Naive thymus-derived CD4-positive, alpha-beta T cell (primary cell): ENCODE results near the gene WDR33. TPM values are rescaled to one million over a fixed set of nuclear protein-coding genes. Genes with fewer than 3 reads are reported as not detected.

Source experiments
- ATAC-seq: fragments of 150-1000 bp; cut with Tn5 transposase; 2 replicates; pipeline ENCODE4 v1.10.0; 2021; ENCODE audit warnings: mild to moderate bottlenecking, moderate library complexity
- CTCF ChIA-PET: fragments of 350-600 bp; sonication (Branson Sonifier 250); formaldehyde crosslinking; loops from one replicate; lab custom pipeline; 2021; ENCODE audit warnings: antibody characterized with exemption; lab: Charles Lee
- POLR2A ChIA-PET: fragments of 350-600 bp; sonication (Branson Sonifier 250); formaldehyde crosslinking; loops from one replicate; lab custom pipeline; 2021; ENCODE audit warnings: antibody characterized with exemption, inconsistent platforms; lab: Charles Lee
- DNase-seq, 9 donors: peaks; one replicate each; pipeline versions ENCODE4 v3.0.0 to v3.0.0-alpha.2; 2020 to 2022; ENCODE audit warnings: mixed read lengths in 1 of 9
- H3K27ac ChIP-seq: one replicate; pipeline ENCODE4 v1.7.0; 2013; ENCODE audit warnings: mild to moderate bottlenecking, low read depth, low read length, moderate library complexity
- H3K27me3 ChIP-seq, 2 donors: one replicate each; pipeline ENCODE4 v1.7.0; 2013; ENCODE audit warnings: low read length in 2 of 2, mild to moderate bottlenecking in 2 of 2, moderate library complexity in 2 of 2; ENCODE audit not compliant: control insufficient read depth in 2 of 2, insufficient read depth in 2 of 2
- H3K36me3 ChIP-seq, 3 experiments: 1 replicate in 2 of 3; 2 replicates in 1 of 3; pipeline ENCODE4 v1.7.0; 2013; ENCODE audit warnings: low read length in 3 of 3, mild to moderate bottlenecking in 3 of 3, moderate library complexity in 1 of 3; ENCODE audit not compliant: insufficient read depth in 3 of 3, control insufficient read depth in 2 of 3
- H3K4me1 ChIP-seq, 2 donors: one replicate each; pipeline ENCODE4 v1.7.0; 2013; ENCODE audit warnings: low read length in 2 of 2, mild to moderate bottlenecking in 2 of 2, moderate library complexity in 1 of 2; ENCODE audit not compliant: control insufficient read depth in 2 of 2, insufficient read depth in 2 of 2
- H3K4me3 ChIP-seq: 2 replicates; pipeline ENCODE4 v1.7.0; 2013; ENCODE audit warnings: mild to moderate bottlenecking, low read length
- H3K9me3 ChIP-seq, 3 experiments: 1 replicate in 2 of 3; 2 replicates in 1 of 3; pipeline ENCODE4 v1.7.0; 2013; ENCODE audit warnings: low read length in 3 of 3; ENCODE audit not compliant: control insufficient read depth in 2 of 3
- H3K27ac Mint-ChIP-seq, 9 donors: one replicate each; pipeline ENCODE4 v1.8.0; 2020 to 2022; ENCODE audit warnings: mixed read lengths in 9 of 9, mild to moderate bottlenecking in 8 of 9, moderate library complexity in 5 of 9, inconsistent platforms in 2 of 9
- H3K27me3 Mint-ChIP-seq, 5 donors: one replicate each; pipeline ENCODE4 v1.8.0; 2021 to 2022; ENCODE audit warnings: mixed read lengths in 5 of 5, mild to moderate bottlenecking in 1 of 5
- H3K36me3 Mint-ChIP-seq, 5 donors: one replicate each; pipeline ENCODE4 v1.8.0; 2020 to 2022; ENCODE audit warnings: mixed read lengths in 5 of 5, mild to moderate bottlenecking in 3 of 5, inconsistent platforms in 1 of 5
- H3K4me1 Mint-ChIP-seq, 7 donors: one replicate each; pipeline ENCODE4 v1.8.0; 2020 to 2022; ENCODE audit warnings: mixed read lengths in 7 of 7, mild to moderate bottlenecking in 3 of 7, inconsistent platforms in 1 of 7
- H3K4me3 Mint-ChIP-seq, 10 donors: one replicate each; pipeline ENCODE4 v1.8.0; 2020 to 2022; ENCODE audit warnings: mild to moderate bottlenecking in 10 of 10, mixed read lengths in 10 of 10, moderate library complexity in 6 of 10, inconsistent platforms in 2 of 10
- H3K9me3 Mint-ChIP-seq, 11 donors: one replicate each; pipeline ENCODE4 v1.8.0; 2020 to 2022; ENCODE audit warnings: mixed read lengths in 11 of 11, mild to moderate bottlenecking in 4 of 11, inconsistent platforms in 1 of 11, moderate library complexity in 1 of 11
- intact Hi-C, 2 donors: fragments of 100-400 bp; cut with micrococcal nuclease; formaldehyde crosslinking; loops; one replicate each; pipeline ENCODE4 v1.15.1; 2023
- polyA plus RNA-seq, 2 donors: library from polyadenylated mRNA; unstranded; fragments of 300-500 nt; fragmentation: Illumina TruSeq; gene quantifications; one replicate each; pipeline ENCODE4 v1.2.3, GENCODE V29; 2021
- total RNA-seq, 6 experiments: library from RNA in 5 of 6; stranded (reverse) in 5 of 6; gene quantifications; 1 replicate in 5 of 6; 2 replicates in 1 of 6; pipeline ENCODE4 v1.2.3 and lab custom pipeline; 2021 to 2026

Gene WDR33
- total and polyA plus RNA-seq, 7 experiments from 2014 or later = 36.7 to 98.7 (median 67.1) TPM

GRCh38 chr2:127790694-127791529, 20.1 kb downstream of the WDR33 start:
- H3K9me3 ChIP-seq = no peaks in the 10 kb centered on the region
- peaks cover 3% of the 10 kb centered on the region in 2 donors for H3K4me1 ChIP-seq
- no peaks in the 10 kb centered on the region for H3K27me3 ChIP-seq
- no peaks in the 10 kb centered on the region for H3K9me3 Mint-ChIP-seq
- POLR2A ChIA-PET = no interaction called here
- no peak overlapping the region for H3K27ac ChIP-seq
- peaks cover 0 to 14% (median 5%) of the 10 kb centered on the region in 5 donors for H3K36me3 Mint-ChIP-seq
- peaks cover 0 to 6% (median 0%) of the 10 kb centered on the region in 3 experiments for H3K36me3 ChIP-seq
- ATAC-seq (no peak), DNase-seq (no peak)
- no peak overlapping the region for H3K4me3 ChIP-seq
- H3K27ac Mint-ChIP-seq = peak overlapping the region in 4 of 9 donors; percentile 25 to 72 (median 40)
- peaks cover 6 to 51% (median 29%) of the 10 kb centered on the region in 7 donors for H3K4me1 Mint-ChIP-seq
- peak overlapping the region in 1 of 10 donors; percentile 1 for H3K4me3 Mint-ChIP-seq
- intact Hi-C loops = no loop called here
- CTCF ChIA-PET = interaction anchor here (0.6 kb wide), 2 partner anchors 12 to 223 kb away, joined by 4 to 6 read pairs; no protein-coding TSS in a partner anchor
- H3K27me3 Mint-ChIP-seq = no peaks in the 10 kb centered on the region

GRCh38 chr2:127786048-127786809, 24.7 kb downstream of the WDR33 start:
- ATAC-seq (no peak), DNase-seq (no peak)
- H3K9me3 ChIP-seq = no peaks in the 10 kb centered on the region
- H3K27me3 ChIP-seq = no peaks in the 10 kb centered on the region
- Mint-ChIP-seq H3K4me3 (peak overlapping the region in 1 of 10 donors; percentile 9), H3K27me3 (no peaks in the 10 kb centered on the region), H3K4me1 (peaks cover 7 to 50% (median 29%) of the 10 kb centered on the region in 7 donors), H3K9me3 (no peaks in the 10 kb centered on the region), H3K27ac (no peak overlapping the region), H3K36me3 (peaks cover 0 to 16% (median 5%) of the 10 kb centered on the region in 5 donors)
- peaks cover 0 to 5% of the 10 kb centered on the region in 2 donors for H3K4me1 ChIP-seq
- H3K36me3 ChIP-seq = peaks cover 0 to 2% (median 0%) of the 10 kb centered on the region in 3 experiments
- intact Hi-C loops = no loop called here
- ChIA-PET CTCF (no interaction called here), POLR2A (interaction anchor here (0.6 kb wide), 1 partner anchor 20 kb away, joined by 4 read pairs; no protein-coding TSS in a partner anchor)
- no peak overlapping the region for H3K27ac ChIP-seq
- no peak overlapping the region for H3K4me3 ChIP-seq

GRCh38 chr2:127784965-127785518, 25.9 kb downstream of the WDR33 start:
- Mint-ChIP-seq H3K9me3 (peaks cover 0 to 4% (median 0%) of the 10 kb centered on the region in 11 donors), H3K4me1 (peaks cover 7 to 45% (median 30%) of the 10 kb centered on the region in 7 donors), H3K4me3 (peak overlapping the region in 1 of 10 donors; percentile 14), H3K36me3 (peaks cover 0 to 15% (median 11%) of the 10 kb centered on the region in 5 donors), H3K27ac (peak overlapping the region in 7 of 9 donors; percentile 0 to 28 (median 3)), H3K27me3 (no peaks in the 10 kb centered on the region)
- intact Hi-C loops = loop anchor here in 1 of 2 donors (2.0 kb wide), 1 partner anchor 14 kb away; no protein-coding TSS in a partner anchor
- DNase-seq (no peak), ATAC-seq (no peak)
- no peaks in the 10 kb centered on the region for H3K36me3 ChIP-seq
- ChIA-PET POLR2A (no interaction called here), CTCF (no interaction called here)
- H3K4me1 ChIP-seq = peaks cover 0 to 5% of the 10 kb centered on the region in 2 donors
- H3K27ac ChIP-seq = no peak overlapping the region
- H3K4me3 ChIP-seq = no peak overlapping the region
- no peaks in the 10 kb centered on the region for H3K9me3 ChIP-seq
- no peaks in the 10 kb centered on the region for H3K27me3 ChIP-seq

- no peak overlapping the region for H3K4me3 ChIP-seq
- Mint-ChIP-seq H3K27ac (peak overlapping the region in 2 of 9 donors; percentile 12 to 15), H3K4me1 (peaks cover 16 to 58% (median 46%) of the 10 kb centered on the region in 7 donors), H3K4me3 (no peak overlapping the region), H3K36me3 (peaks cover 0 to 26% (median 18%) of the 10 kb centered on the region in 5 donors), H3K9me3 (peaks cover 0 to 4% (median 0%) of the 10 kb centered on the region in 11 donors), H3K27me3 (no peaks in the 10 kb centered on the region)
- intact Hi-C loops = no loop called here
- CTCF ChIA-PET = no interaction called here
- no peak for DNase-seq
- no peak overlapping the region for H3K27ac ChIP-seq
- H3K4me1 ChIP-seq = peaks cover 0 to 5% of the 10 kb centered on the region in 2 donors
- H3K36me3 ChIP-seq = no peaks in the 10 kb centered on the region
- POLR2A ChIA-PET = no interaction called here
- peak; percentile 16 for ATAC-seq
- H3K9me3 ChIP-seq = no peaks in the 10 kb centered on the region
- no peaks in the 10 kb centered on the region for H3K27me3 ChIP-seq
Observed at GRCh38 chr2:127783101-127783500, 27.9 kb downstream of the WDR33 start.

- peak overlapping the region in 8 of 9 donors; percentile 13 to 85 (median 60) for H3K27ac Mint-ChIP-seq
- intact Hi-C loops = no loop called here
- Histone ChIP-seq H3K9me3 (no peaks in the 10 kb centered on the region), H3K27me3 (no peaks in the 10 kb centered on the region), H3K4me3 (no peak overlapping the region), H3K4me1 (peaks cover 6 to 10% of the 10 kb centered on the region in 2 donors), H3K27ac (no peak overlapping the region), H3K36me3 (no peaks in the 10 kb centered on the region)
- H3K36me3 Mint-ChIP-seq = peaks cover 0 to 18% (median 14%) of the 10 kb centered on the region in 5 donors
- peak overlapping the region in 4 of 10 donors; percentile 5 to 49 (median 40) for H3K4me3 Mint-ChIP-seq
- peaks cover 26 to 63% (median 57%) of the 10 kb centered on the region in 7 donors for H3K4me1 Mint-ChIP-seq
- DNase-seq (no peak), ATAC-seq (no peak)
- H3K9me3 Mint-ChIP-seq = peaks cover 0 to 4% (median 0%) of the 10 kb centered on the region in 11 donors
- no peaks in the 10 kb centered on the region for H3K27me3 Mint-ChIP-seq
- CTCF ChIA-PET = no interaction called here
- POLR2A ChIA-PET = no interaction called here
Observed at GRCh38 chr2:127778850-127779249, 32.1 kb downstream of the WDR33 start.

GRCh38 chr2:127778447-127778846, 32.5 kb downstream of the WDR33 start:
- H3K36me3 ChIP-seq = no peaks in the 10 kb centered on the region
- H3K9me3 Mint-ChIP-seq = peaks cover 0 to 4% (median 0%) of the 10 kb centered on the region in 11 donors
- intact Hi-C loops = no loop called here
- DNase-seq (no peak), ATAC-seq (peak; percentile 54)
- peaks cover 6 to 10% of the 10 kb centered on the region in 2 donors for H3K4me1 ChIP-seq
- H3K27me3 ChIP-seq = no peaks in the 10 kb centered on the region
- no peaks in the 10 kb centered on the region for H3K9me3 ChIP-seq
- peak overlapping the region in 5 of 10 donors; percentile 5 to 49 (median 40) for H3K4me3 Mint-ChIP-seq
- POLR2A ChIA-PET = no interaction called here
- H3K27ac ChIP-seq = no peak overlapping the region
- peaks cover 26 to 65% (median 58%) of the 10 kb centered on the region in 7 donors for H3K4me1 Mint-ChIP-seq
- peak overlapping the region in 8 of 9 donors; percentile 13 to 85 (median 60) for H3K27ac Mint-ChIP-seq
- no peaks in the 10 kb centered on the region for H3K27me3 Mint-ChIP-seq
- H3K36me3 Mint-ChIP-seq = peaks cover 0 to 18% (median 14%) of the 10 kb centered on the region in 5 donors
- no peak overlapping the region for H3K4me3 ChIP-seq
- CTCF ChIA-PET = no interaction called here
